HL-60 (cell line): ENCODE measurements around the gene EPN2.

Source experiments
- DNase-seq, 2 experiments: peaks; one replicate each; pipeline ENCODE4 v3.0.0-alpha.2; 2010 to 2020; ENCODE audit warnings: low read depth in 1 of 2, low spot score in 1 of 2
- H3K27ac ChIP-seq: fragments of 250-450 bp; sonication (Bioruptor Pico); replicated peaks from 2 replicates; pipeline ENCODE4 v1.5.1; 2020; ENCODE audit warnings: mild to moderate bottlenecking, moderate library complexity
- H3K27me3 ChIP-seq: fragments of 250-450 bp; sonication (Bioruptor Pico); 2 replicates; pipeline ENCODE4 v1.5.1; 2021; ENCODE audit warnings: mild to moderate bottlenecking, moderate library complexity; ENCODE audit not compliant: insufficient read depth, poor library complexity, severe bottlenecking
- H3K4me3 ChIP-seq: replicated peaks from 2 replicates; pipeline ENCODE4 v1.5.1; 2011; ENCODE audit warnings: mild to moderate bottlenecking, control low read depth, low read length; ENCODE audit not compliant: insufficient read depth
- GABPA ChIP-seq: IDR thresholded peaks from 2 replicates; pipeline ENCODE4 v1.6.1; 2012; ENCODE audit warnings: low read depth
- POLR2AphosphoS5 ChIP-seq: IDR thresholded peaks from 2 replicates; pipeline ENCODE4 v1.6.1; 2012; ENCODE audit warnings: low read depth
- SPI1 ChIP-seq: IDR thresholded peaks from 2 replicates; pipeline ENCODE4 v1.6.1; 2012; ENCODE audit warnings: low read depth, mild to moderate bottlenecking, borderline replicate concordance
- TF ChIP-seq, protein P1 (sequence below): IDR thresholded peaks from 2 replicates; pipeline ENCODE4 v1.6.1; 2012; ENCODE audit warnings: low read depth; ENCODE audit not compliant: insufficient replicate concordance
- TF ChIP-seq, protein P2 (sequence below): IDR thresholded peaks from one replicate; pipeline ENCODE4 v1.5.1; 2011; ENCODE audit warnings: low read length, control low read depth, inconsistent platforms; ENCODE audit not compliant: insufficient read depth

EPN2 gene

DNA sequence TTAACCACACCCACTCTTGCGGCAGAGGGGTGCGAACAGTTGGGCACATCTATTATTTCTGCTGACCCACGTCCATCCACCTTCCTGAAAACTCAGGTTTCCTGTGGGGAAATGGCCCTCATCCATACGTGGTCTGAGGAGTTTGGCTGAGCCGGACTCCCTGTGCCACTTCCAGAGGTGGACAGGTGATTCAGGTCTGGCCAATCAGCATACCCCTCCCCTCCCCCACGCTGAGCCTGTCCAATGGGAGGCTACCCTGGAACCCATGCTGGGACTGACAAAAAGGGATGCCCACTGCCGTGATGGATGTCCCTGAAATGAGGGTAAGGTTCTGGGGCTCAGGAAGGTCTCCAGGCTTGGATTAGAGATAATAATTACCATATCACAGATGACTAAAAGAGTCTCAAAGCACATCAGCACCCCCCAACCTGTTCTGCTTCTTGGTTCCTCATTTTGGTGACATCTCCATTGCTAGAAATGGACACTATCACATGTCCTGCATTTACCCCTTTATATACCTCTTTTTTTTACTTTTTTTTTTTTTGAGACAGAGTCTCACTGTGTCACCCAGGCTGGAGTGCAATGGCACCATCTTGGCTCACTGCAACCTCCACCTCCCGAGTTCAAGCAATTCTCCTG, 135.8 kb downstream of the EPN2 start:
- TF ChIP-seq, protein P1, sequence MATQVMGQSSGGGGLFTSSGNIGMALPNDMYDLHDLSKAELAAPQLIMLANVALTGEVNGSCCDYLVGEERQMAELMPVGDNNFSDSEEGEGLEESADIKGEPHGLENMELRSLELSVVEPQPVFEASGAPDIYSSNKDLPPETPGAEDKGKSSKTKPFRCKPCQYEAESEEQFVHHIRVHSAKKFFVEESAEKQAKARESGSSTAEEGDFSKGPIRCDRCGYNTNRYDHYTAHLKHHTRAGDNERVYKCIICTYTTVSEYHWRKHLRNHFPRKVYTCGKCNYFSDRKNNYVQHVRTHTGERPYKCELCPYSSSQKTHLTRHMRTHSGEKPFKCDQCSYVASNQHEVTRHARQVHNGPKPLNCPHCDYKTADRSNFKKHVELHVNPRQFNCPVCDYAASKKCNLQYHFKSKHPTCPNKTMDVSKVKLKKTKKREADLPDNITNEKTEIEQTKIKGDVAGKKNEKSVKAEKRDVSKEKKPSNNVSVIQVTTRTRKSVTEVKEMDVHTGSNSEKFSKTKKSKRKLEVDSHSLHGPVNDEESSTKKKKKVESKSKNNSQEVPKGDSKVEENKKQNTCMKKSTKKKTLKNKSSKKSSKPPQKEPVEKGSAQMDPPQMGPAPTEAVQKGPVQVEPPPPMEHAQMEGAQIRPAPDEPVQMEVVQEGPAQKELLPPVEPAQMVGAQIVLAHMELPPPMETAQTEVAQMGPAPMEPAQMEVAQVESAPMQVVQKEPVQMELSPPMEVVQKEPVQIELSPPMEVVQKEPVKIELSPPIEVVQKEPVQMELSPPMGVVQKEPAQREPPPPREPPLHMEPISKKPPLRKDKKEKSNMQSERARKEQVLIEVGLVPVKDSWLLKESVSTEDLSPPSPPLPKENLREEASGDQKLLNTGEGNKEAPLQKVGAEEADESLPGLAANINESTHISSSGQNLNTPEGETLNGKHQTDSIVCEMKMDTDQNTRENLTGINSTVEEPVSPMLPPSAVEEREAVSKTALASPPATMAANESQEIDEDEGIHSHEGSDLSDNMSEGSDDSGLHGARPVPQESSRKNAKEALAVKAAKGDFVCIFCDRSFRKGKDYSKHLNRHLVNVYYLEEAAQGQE, result no peak
- TF ChIP-seq SPI1, result no peak
- no peak for TF ChIP-seq POLR2AphosphoS5
- TF ChIP-seq, protein P2, sequence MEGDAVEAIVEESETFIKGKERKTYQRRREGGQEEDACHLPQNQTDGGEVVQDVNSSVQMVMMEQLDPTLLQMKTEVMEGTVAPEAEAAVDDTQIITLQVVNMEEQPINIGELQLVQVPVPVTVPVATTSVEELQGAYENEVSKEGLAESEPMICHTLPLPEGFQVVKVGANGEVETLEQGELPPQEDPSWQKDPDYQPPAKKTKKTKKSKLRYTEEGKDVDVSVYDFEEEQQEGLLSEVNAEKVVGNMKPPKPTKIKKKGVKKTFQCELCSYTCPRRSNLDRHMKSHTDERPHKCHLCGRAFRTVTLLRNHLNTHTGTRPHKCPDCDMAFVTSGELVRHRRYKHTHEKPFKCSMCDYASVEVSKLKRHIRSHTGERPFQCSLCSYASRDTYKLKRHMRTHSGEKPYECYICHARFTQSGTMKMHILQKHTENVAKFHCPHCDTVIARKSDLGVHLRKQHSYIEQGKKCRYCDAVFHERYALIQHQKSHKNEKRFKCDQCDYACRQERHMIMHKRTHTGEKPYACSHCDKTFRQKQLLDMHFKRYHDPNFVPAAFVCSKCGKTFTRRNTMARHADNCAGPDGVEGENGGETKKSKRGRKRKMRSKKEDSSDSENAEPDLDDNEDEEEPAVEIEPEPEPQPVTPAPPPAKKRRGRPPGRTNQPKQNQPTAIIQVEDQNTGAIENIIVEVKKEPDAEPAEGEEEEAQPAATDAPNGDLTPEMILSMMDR, result no peak
- TF ChIP-seq GABPA, result no peak
- DNase-seq, result peak in 1 of 2 experiments; percentile 4
- Histone ChIP-seq H3K27ac (no peak overlapping the region), H3K27me3 (no peaks in the 10 kb centered on the region), H3K4me3 (no peak overlapping the region)

DNA sequence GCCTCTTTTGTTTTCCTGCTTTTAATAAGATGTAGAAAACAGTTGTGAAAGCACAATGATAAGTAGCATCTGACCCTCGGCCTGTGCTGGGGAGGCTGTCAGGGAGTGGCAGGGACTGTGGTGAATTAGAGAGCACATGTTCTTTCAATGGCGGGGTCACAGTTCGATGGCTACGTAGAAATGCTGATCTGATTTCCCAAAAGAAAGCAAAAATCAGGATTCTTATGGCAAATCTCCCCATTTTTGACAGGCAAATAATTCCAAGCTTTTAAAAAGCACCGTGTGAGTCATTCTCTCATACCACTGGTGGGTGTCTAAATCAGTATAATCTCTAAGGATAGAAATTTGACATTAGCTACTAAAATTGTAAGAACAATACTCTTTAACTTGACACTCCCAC, 137.0 kb downstream of the EPN2 start:
- no peak for TF ChIP-seq SPI1
- TF ChIP-seq GABPA, result no peak
- TF ChIP-seq POLR2AphosphoS5, result no peak
- TF ChIP-seq, protein P2, result no peak
- TF ChIP-seq, protein P1, result no peak
- DNase-seq, result no peak
- Histone ChIP-seq H3K27me3 (no peaks in the 10 kb centered on the region), H3K4me3 (no peak overlapping the region), H3K27ac (no peak overlapping the region)

DNA sequence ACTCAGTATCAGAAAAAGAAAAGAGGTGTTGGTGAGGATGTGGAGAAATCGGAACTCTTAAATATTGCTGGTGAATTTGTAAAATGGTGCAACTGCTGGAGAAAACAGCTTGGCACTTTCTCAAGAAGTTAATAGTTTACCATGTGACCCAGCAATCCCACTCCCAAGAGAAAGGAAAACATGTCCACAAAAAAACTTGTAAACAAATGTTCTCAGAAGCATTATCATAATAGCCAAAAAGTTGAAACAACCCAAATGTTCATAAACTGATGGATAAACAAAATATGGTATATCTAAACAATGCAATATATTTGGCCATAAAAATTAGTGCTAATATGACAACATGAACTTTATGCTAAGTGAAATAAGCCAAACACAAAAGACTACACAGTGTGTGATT, 138.6 kb downstream of the EPN2 start:
- DNase-seq, result no peak
- H3K27me3 ChIP-seq, result no peaks in the 10 kb centered on the region
- no peak overlapping the region for H3K4me3 ChIP-seq
- H3K27ac ChIP-seq, result no peak overlapping the region
- TF ChIP-seq, protein P1, result no peak
- no peak for TF ChIP-seq SPI1
- TF ChIP-seq, protein P2, result no peak
- TF ChIP-seq POLR2AphosphoS5, result no peak
- no peak for TF ChIP-seq GABPA
